ENCODE measurements around the gene VSTM2B.

VSTM2B gene

DNA sequence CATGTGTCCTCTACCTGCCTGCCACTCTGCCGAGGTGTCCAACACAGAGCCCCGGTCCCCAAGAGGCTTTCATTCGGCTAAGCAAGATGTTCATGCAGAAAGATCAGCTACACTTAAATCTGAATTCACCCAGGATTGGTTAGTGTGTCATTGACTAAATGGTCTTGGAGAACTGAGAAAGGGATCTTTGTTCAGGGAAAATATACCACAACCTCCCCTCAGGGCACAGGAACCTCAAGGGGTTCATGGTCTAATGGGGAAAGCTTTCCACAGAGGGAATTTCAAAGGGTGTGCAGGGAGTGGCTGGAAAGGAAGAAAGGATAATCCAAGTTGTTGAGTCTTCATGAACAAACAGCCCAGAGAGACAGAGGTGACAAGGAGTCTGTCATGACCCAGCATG is 65.9 kb downstream of the VSTM2B start:
- peaks cover 46% of the 10 kb centered on the region for H3K27me3 ChIP-seq (replicated peaks; ENCODE audit: control insufficient read depth, insufficient read depth, low read length)
- H3K4me3 ChIP-seq (ENCODE audit: low read length), result no peak overlapping the region
- no peaks in the 10 kb centered on the region for H3K4me1 ChIP-seq (ENCODE audit: control insufficient read depth, insufficient read depth, low read length)
- H3K9me3 ChIP-seq (ENCODE audit: control insufficient read depth, low read length), result no peaks in the 10 kb centered on the region
- no peak overlapping the region for H3K9ac ChIP-seq (ENCODE audit: low read length)
- no peak for DNase-seq (ENCODE audit: low read depth)
- H3K36me3 ChIP-seq (ENCODE audit: control insufficient read depth, insufficient read depth, low read length, severe bottlenecking), result no peaks in the 10 kb centered on the region

DNA sequence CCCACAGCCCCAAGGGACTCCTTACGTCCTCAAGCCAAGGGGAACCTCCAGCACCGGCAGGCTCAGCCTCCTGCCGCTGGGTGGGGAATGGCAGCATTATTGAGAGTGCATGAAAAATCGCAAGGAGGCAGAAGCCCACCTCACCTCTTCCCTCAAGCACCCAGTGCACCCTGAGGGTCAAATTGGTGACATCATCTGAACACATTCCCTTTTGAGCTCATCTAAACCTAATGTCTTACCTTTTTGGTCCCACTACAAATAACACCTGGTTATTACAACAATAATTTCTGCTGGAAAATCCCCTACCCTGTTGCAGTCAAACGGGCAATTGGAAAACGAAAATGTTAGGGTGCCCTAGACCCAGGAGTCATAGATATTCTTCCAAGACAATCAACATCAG is 68.1 kb downstream of the VSTM2B start:
- H3K27me3 ChIP-seq (replicated peaks; ENCODE audit: control insufficient read depth, insufficient read depth, low read length), result peaks cover 53% of the 10 kb centered on the region
- H3K36me3 ChIP-seq (ENCODE audit: control insufficient read depth, insufficient read depth, low read length, severe bottlenecking), result no peaks in the 10 kb centered on the region
- no peak overlapping the region for H3K4me3 ChIP-seq (ENCODE audit: low read length)
- H3K9ac ChIP-seq (ENCODE audit: low read length), result no peak overlapping the region
- H3K4me1 ChIP-seq (ENCODE audit: control insufficient read depth, insufficient read depth, low read length), result no peaks in the 10 kb centered on the region
- no peak for DNase-seq (ENCODE audit: low read depth)
- no peaks in the 10 kb centered on the region for H3K9me3 ChIP-seq (ENCODE audit: control insufficient read depth, low read length)

DNA sequence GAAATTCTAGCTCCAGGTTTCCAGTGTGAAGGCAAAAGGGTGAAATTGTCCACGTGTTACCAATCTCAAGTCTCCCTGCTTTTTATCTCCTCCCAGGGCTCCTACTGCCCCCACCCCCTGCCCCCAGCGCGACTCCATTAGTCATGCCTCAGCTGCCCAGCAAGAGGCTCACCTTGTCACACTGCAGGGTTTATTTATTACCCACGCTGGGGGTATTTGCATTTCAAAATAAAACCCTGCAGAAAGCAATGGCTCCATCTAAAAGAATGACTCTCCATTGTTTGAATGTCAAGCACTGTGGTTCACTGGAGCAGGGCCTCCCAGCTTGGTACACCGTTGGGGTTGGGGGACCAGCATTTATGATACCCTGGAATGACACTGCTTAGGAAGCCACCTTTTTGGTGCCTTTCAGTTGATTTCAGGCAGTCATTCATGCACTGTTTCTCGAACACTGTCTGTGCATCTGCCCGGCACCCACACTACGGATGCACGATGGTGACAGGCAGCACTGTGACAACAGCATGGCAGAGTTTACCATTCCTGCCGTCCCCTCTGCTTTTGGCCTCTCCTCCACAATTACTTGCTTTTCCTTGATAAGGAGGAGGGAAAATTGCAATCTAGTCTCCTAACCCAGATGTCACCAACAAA is 70.4 kb downstream of the VSTM2B start:
- no peak for DNase-seq (ENCODE audit: low read depth)
- H3K27me3 ChIP-seq (replicated peaks; ENCODE audit: control insufficient read depth, insufficient read depth, low read length), result peaks cover 59% of the 10 kb centered on the region
- no peak overlapping the region for H3K4me3 ChIP-seq (ENCODE audit: low read length)

DNA sequence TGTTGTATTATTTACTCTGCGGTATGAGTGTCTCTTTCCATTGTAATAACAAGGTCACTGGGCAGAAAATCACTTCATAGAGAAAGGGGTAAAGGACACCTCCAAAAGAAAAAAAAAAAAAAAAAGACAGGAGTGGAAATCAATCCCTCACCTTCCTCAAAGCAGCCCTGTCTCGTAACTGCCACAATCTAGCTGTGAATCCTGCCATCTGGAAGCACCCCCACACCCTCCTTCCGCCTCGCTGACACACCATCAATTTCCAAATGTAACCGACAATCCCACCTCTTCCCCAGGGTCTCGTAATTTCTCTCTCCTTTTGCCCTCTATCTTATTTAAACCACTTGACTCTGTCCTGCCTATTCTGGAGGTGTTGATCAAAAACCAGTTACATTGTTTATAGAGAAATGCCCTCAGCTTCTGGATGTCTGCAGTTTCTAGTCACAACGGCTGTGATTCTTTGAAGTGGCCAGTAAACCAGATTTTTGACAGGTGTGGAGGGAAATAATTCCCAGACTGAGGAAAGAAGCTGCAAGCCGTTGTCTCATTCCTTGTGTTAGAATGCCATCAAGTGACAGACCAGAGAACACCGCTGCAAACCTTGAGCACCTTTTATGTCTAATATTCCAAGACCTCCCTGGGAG is 71.2 kb downstream of the VSTM2B start:
- H3K36me3 ChIP-seq (ENCODE audit: control insufficient read depth, insufficient read depth, low read length, severe bottlenecking), result no peaks in the 10 kb centered on the region
- H3K9ac ChIP-seq (ENCODE audit: low read length), result no peak overlapping the region
- peak; percentile 28 for DNase-seq (ENCODE audit: low read depth)
- peaks cover 56% of the 10 kb centered on the region for H3K27me3 ChIP-seq (replicated peaks; ENCODE audit: control insufficient read depth, insufficient read depth, low read length)
- no peak overlapping the region for H3K4me3 ChIP-seq (ENCODE audit: low read length)
- no peaks in the 10 kb centered on the region for H3K4me1 ChIP-seq (ENCODE audit: control insufficient read depth, insufficient read depth, low read length)
- H3K9me3 ChIP-seq (ENCODE audit: control insufficient read depth, low read length), result no peaks in the 10 kb centered on the region

More for the DNA sequence above, 70.4 kb downstream of the VSTM2B start:
- no peaks in the 10 kb centered on the region for H3K9me3 ChIP-seq (ENCODE audit: control insufficient read depth, low read length)
- no peak overlapping the region for H3K9ac ChIP-seq (ENCODE audit: low read length)
- no peaks in the 10 kb centered on the region for H3K4me1 ChIP-seq (ENCODE audit: control insufficient read depth, insufficient read depth, low read length)
- no peaks in the 10 kb centered on the region for H3K36me3 ChIP-seq (ENCODE audit: control insufficient read depth, insufficient read depth, low read length, severe bottlenecking)

DNA sequence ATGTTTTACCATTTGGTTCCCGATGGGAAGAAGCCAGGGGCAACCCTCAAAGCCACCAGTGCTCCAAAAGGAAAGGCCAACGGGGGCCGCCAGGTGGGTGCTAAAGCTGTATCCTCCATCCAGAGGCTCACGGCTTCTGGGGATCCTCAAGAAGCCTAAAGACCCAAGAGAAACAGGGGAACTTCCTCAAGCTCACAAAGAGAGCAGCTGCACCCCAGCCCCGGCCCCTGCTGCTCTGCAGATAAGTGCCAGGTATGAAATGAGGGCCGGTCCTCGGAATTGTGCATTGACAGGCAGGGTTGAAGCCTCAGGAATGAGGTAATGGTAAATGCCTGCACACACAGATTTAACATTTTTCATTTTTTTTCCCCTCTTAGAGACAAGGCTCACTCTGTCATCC is 72.2 kb downstream of the VSTM2B start:
- no peak for DNase-seq (ENCODE audit: low read depth)
- Histone ChIP-seq H3K9ac (ENCODE audit: low read length) (no peak overlapping the region), H3K9me3 (ENCODE audit: control insufficient read depth, low read length) (no peaks in the 10 kb centered on the region), H3K27me3 (replicated peaks; ENCODE audit: control insufficient read depth, insufficient read depth, low read length) (peaks cover 52% of the 10 kb centered on the region), H3K4me1 (ENCODE audit: control insufficient read depth, insufficient read depth, low read length) (no peaks in the 10 kb centered on the region), H3K4me3 (ENCODE audit: low read length) (no peak overlapping the region), H3K36me3 (ENCODE audit: control insufficient read depth, insufficient read depth, low read length, severe bottlenecking) (no peaks in the 10 kb centered on the region)

DNA sequence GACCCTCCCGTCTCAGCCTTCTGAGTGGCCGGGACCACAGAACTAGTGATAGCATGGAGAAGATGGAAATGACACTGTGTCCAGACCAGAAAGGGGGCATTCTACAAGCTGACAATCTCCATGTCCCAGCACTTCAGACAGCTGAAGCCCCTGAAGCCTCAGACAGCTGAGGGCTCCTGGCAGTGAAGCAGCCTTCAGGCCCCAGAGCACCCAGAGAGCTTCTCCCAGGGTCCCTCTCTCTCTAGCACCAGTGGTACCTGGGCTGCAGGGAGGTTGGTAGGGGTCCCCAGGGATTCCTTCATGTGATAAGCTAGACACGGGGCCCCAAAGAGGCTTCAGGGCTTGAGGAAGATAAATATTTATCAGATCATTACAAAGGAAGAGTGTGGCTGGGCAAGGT is 72.7 kb downstream of the VSTM2B start:
- no peak overlapping the region for H3K4me3 ChIP-seq (ENCODE audit: low read length)
- H3K4me1 ChIP-seq (ENCODE audit: control insufficient read depth, insufficient read depth, low read length), result no peaks in the 10 kb centered on the region

DNA sequence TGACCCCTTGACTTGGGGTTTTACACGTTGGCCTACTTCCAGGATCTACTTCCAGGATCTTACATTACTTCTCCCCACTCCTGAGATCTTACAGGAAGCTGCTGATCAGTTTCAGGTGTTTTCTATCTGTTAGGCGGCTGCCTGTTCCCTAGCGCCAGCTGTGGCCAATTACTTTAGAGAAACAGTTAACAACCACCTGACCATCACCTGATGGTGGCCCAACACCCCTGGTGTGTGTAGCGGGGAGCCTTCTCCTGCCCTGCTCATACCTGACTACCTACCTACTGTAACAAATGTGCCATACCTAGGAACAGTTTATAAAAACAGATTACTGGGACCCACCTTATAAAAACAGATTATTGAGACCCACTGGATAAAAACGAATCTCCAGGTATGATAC is 77.5 kb downstream of the VSTM2B start:
- Histone ChIP-seq H3K9me3 (ENCODE audit: control insufficient read depth, low read length) (no peaks in the 10 kb centered on the region), H3K27me3 (replicated peaks; ENCODE audit: control insufficient read depth, insufficient read depth, low read length) (peaks cover 19% of the 10 kb centered on the region), H3K4me3 (ENCODE audit: low read length) (no peak overlapping the region), H3K4me1 (ENCODE audit: control insufficient read depth, insufficient read depth, low read length) (peaks cover 11% of the 10 kb centered on the region), H3K9ac (ENCODE audit: low read length) (no peak overlapping the region), H3K36me3 (ENCODE audit: control insufficient read depth, insufficient read depth, low read length, severe bottlenecking) (no peaks in the 10 kb centered on the region)
- no peak for DNase-seq (ENCODE audit: low read depth)

More for the DNA sequence above, 72.7 kb downstream of the VSTM2B start:
- H3K9ac ChIP-seq (ENCODE audit: low read length), result no peak overlapping the region
- peaks cover 52% of the 10 kb centered on the region for H3K27me3 ChIP-seq (replicated peaks; ENCODE audit: control insufficient read depth, insufficient read depth, low read length)
- no peaks in the 10 kb centered on the region for H3K9me3 ChIP-seq (ENCODE audit: control insufficient read depth, low read length)
- no peak for DNase-seq (ENCODE audit: low read depth)
- no peaks in the 10 kb centered on the region for H3K36me3 ChIP-seq (ENCODE audit: control insufficient read depth, insufficient read depth, low read length, severe bottlenecking)

DNA sequence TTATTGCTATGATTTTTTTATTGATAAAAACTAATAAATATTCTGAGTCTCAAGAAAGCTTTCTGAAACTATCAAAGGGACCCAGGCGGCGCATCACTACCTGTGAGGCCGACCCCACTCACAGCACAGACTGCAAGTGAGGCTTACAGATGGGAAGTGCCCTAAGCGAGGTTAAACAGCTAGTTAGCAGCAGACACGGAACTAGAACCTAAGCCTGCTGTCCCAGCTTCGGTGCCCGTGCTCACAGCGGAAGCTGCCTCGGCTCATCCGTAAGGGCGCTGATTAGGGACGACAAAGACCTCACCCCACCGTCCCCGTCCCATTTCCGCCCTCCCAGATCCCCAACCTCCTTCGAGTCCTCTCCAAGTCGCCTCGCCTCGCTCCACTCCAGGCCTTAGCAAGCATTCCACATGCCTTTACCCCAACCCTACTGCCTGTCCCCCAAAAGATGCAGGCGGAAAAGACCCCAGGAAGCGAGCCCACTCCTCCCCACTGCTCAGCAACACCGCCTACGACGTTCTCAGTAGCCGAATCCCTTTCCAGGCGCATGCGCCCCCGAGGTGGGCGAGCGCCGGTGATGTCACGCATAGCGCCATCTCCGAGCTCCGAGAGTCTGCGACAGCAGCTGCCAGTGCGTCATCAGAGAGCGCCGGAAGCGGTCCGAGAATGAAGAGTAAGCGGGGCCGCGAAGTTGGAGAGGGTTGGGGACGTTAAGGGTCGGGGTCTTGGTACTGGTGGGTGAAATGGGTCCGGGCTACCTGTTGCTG is 80.0 kb downstream of the VSTM2B start, which contains the start of gene POP4:
Gene POP4, plus strand, starts transcription at position 631 of the 767 bp plus-strand sequence. Its CDS starts 36 bp downstream, at position 667.
- peak; percentile 99 for DNase-seq (ENCODE audit: low read depth)
- Histone ChIP-seq H3K36me3 (ENCODE audit: control insufficient read depth, insufficient read depth, low read length, severe bottlenecking) (peaks cover 16% of the 10 kb centered on the region), H3K4me1 (ENCODE audit: control insufficient read depth, insufficient read depth, low read length) (peaks cover 11% of the 10 kb centered on the region), H3K9ac (ENCODE audit: low read length) (peak within 1 kb of the TSS; percentile 100), H3K4me3 (ENCODE audit: low read length) (peak within 1 kb of the TSS; percentile 100), H3K27me3 (replicated peaks; ENCODE audit: control insufficient read depth, insufficient read depth, low read length) (no peaks in the 10 kb centered on the region), H3K9me3 (ENCODE audit: control insufficient read depth, low read length) (no peaks in the 10 kb centered on the region)

DNA sequence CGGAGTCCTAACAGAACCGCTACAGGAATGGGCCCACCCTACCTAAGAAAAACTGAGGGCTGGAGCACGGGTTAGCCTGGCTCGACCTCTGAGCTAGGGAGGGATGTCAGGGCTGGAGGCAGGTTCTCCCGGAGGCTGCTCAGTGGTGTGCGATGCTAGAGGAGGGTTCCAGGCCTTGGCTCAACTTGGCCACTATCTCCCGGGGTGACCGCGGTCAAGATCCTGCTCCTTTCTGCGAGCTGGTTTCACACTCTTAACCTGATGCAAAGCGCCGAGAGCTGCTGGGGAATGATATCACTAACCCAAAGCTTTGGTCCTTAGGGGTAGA is 80.6 kb downstream of the VSTM2B start:
- Histone ChIP-seq H3K9ac (ENCODE audit: low read length) (peak overlapping the region; percentile 100), H3K4me1 (ENCODE audit: control insufficient read depth, insufficient read depth, low read length) (peaks cover 11% of the 10 kb centered on the region), H3K36me3 (ENCODE audit: control insufficient read depth, insufficient read depth, low read length, severe bottlenecking) (peaks cover 22% of the 10 kb centered on the region), H3K9me3 (ENCODE audit: control insufficient read depth, low read length) (no peaks in the 10 kb centered on the region), H3K27me3 (replicated peaks; ENCODE audit: control insufficient read depth, insufficient read depth, low read length) (no peaks in the 10 kb centered on the region), H3K4me3 (ENCODE audit: low read length) (peak overlapping the region; percentile 100)
- no peak for DNase-seq (ENCODE audit: low read depth)

DNA sequence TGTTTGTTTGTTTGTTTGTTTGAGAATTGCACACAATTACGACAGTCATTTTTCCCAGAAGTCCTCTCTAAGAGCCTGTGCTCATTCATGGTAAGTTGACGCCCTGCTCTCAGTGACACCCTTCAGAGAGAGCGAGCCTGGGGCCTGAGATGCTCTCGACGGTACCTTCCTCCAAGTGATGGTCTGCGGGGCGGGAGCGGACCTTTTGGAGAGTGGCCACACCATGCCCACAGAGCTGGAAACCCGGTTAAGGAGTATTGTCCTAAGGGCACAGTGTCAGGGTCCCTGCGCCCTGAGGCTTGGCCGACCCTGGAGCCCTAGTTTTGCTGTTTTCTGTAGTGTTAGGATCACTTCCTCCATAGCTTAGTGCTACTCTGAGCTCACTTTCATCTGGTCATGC is 83.8 kb downstream of the VSTM2B start:
- peaks cover 11% of the 10 kb centered on the region for H3K4me1 ChIP-seq (ENCODE audit: control insufficient read depth, insufficient read depth, low read length)
- no peak overlapping the region for H3K4me3 ChIP-seq (ENCODE audit: low read length)
- no peak overlapping the region for H3K9ac ChIP-seq (ENCODE audit: low read length)
- DNase-seq (ENCODE audit: low read depth), result no peak
- no peaks in the 10 kb centered on the region for H3K9me3 ChIP-seq (ENCODE audit: control insufficient read depth, low read length)
- H3K36me3 ChIP-seq (ENCODE audit: control insufficient read depth, insufficient read depth, low read length, severe bottlenecking), result peaks cover 52% of the 10 kb centered on the region
- H3K27me3 ChIP-seq (replicated peaks; ENCODE audit: control insufficient read depth, insufficient read depth, low read length), result no peaks in the 10 kb centered on the region

DNA sequence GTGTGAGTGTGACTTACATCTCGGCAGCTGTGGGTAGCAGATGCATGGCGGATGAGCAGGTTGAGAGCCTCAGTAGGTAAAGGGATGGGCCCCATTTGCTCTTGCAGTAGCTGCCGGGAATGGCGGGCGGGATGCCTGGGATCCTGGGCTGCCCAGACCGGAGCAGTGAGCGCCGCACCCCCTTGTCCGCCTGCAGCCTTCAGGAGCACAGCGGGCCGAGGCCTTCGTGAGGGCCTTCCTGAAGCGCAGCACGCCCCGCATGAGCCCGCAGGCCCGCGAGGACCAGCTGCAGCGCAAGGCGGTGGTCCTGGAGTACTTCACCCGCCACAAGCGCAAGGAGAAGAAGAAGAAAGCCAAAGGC is 84.4 kb downstream of the VSTM2B start:
- no peak overlapping the region for H3K9ac ChIP-seq (ENCODE audit: low read length)
- no peaks in the 10 kb centered on the region for H3K9me3 ChIP-seq (ENCODE audit: control insufficient read depth, low read length)
- no peak overlapping the region for H3K4me3 ChIP-seq (ENCODE audit: low read length)
- H3K36me3 ChIP-seq (ENCODE audit: control insufficient read depth, insufficient read depth, low read length, severe bottlenecking), result peaks cover 57% of the 10 kb centered on the region
- no peak for DNase-seq (ENCODE audit: low read depth)
- no peaks in the 10 kb centered on the region for H3K27me3 ChIP-seq (replicated peaks; ENCODE audit: control insufficient read depth, insufficient read depth, low read length)
- peaks cover 8% of the 10 kb centered on the region for H3K4me1 ChIP-seq (ENCODE audit: control insufficient read depth, insufficient read depth, low read length)

All from adipocyte (in vitro differentiated cells).